Gastrocnemius medialis (tissue), 4 donors: ENCODE measurements around the gene CLIP2.

Experiments
- CTCF ChIP-seq, 5 experiments: fragments of 450-650 bp in 3 of 5; fragments of 200-600 bp in 2 of 5; sonication (generic) in 2 of 5; IDR thresholded peaks in 4 of 5; conservative IDR thresholded peaks in 1 of 5; 1 replicate in 4 of 5; 2 replicates in 1 of 5; pipeline ENCODE4 v1.5.1; 2016 to 2019; ENCODE audit warnings: antibody characterized with exemption in 5 of 5, mild to moderate bottlenecking in 3 of 5, moderate library complexity in 3 of 5
- POLR2A ChIP-seq, 2 donors: fragments of 450-650 bp; IDR thresholded peaks; one replicate each; pipeline ENCODE4 v1.6.1; 2017; ENCODE audit warnings: antibody characterized with exemption in 2 of 2, mild to moderate bottlenecking in 2 of 2, moderate library complexity in 2 of 2

- TF ChIP-seq CTCF (IDR thresholded peaks at IDR 0.05 in 4 of 5, conservative IDR thresholded peaks at IDR 0.05 in 1 of 5) (no peak), POLR2A (IDR thresholded peaks at IDR 0.05) (no peak)
Measured at GRCh38 chr7:74424291-74424880, 135.2 kb downstream of the CLIP2 start.
